Effector CD8-positive, alpha-beta T cell (primary cell): ENCODE data around the gene ZNF837.
"Not testable (repeated sequence)": the region's sequence is repeated elsewhere in the genome, so short reads cannot be mapped to it uniquely, and the experiment has no call there.

ENCODE experiments used
- DNase-seq: peaks from one replicate; lab custom pipeline; 2025; lab: John Stamatoyannopoulos, UW

Gene ZNF837

GRCh38 chr19:58351558-58351878 is 29.3 kb downstream of the ZNF837 start:
- DNase-seq = no peak

GRCh38 chr19:58350871-58351557 is 29.8 kb downstream of the ZNF837 start:
- DNase-seq = no peak

- DNase-seq = no peak
Measured at GRCh38 chr19:58350001-58350861, 30.6 kb downstream of the ZNF837 start.

- DNase-seq = no peak
Measured at GRCh38 chr19:58349590-58349989, 31.2 kb downstream of the ZNF837 start.

GRCh38 chr19:58348080-58348479 is 32.8 kb downstream of the ZNF837 start:
- not testable (repeated sequence) for DNase-seq

- peak; percentile 74 for DNase-seq
Measured at GRCh38 chr19:58346961-58347929, 33.6 kb downstream of the ZNF837 start.

GRCh38 chr19:58345558-58345957 is 35.3 kb downstream of the ZNF837 start:
- DNase-seq = no peak

- DNase-seq = no peak
Measured at GRCh38 chr19:58338825-58339558, 41.8 kb downstream of the ZNF837 start.

- no peak for DNase-seq
Measured at GRCh38 chr19:58338336-58338735, 42.5 kb downstream of the ZNF837 start.

GRCh38 chr19:58336820-58337219 is 44.0 kb downstream of the ZNF837 start:
- no peak for DNase-seq

GRCh38 chr19:58336216-58336615 is 44.6 kb downstream of the ZNF837 start:
- DNase-seq = no peak

- DNase-seq = no peak
Measured at GRCh38 chr19:58335630-58336029, 45.2 kb downstream of the ZNF837 start.

GRCh38 chr19:58334691-58335249 is 46.1 kb downstream of the ZNF837 start:
- DNase-seq = no peak

GRCh38 chr19:58332697-58333096 is 48.1 kb downstream of the ZNF837 start:
- no peak for DNase-seq

GRCh38 chr19:58330458-58330857 is 50.4 kb downstream of the ZNF837 start:
- no peak for DNase-seq

GRCh38 chr19:58328999-58329398 is 51.8 kb downstream of the ZNF837 start:
- DNase-seq = no peak

- DNase-seq = peak; percentile 76
Measured at GRCh38 chr19:58326914-58327726, 53.7 kb downstream of the ZNF837 start, which contains the start of gene ZSCAN22. ZSCAN22 (plus strand) TSS chr19:58326994; CDS start chr19:58334803, 7,809 bp downstream.

- DNase-seq = no peak
Measured at GRCh38 chr19:58326501-58326913, 54.3 kb downstream of the ZNF837 start.

- DNase-seq = no peak
Measured at GRCh38 chr19:58325311-58326022, 55.4 kb downstream of the ZNF837 start.
